HG02798 (cell line): ENCODE data around the gene BRD1.

ENCODE experiments used
- ATAC-seq: cut with Tn5 transposase; IDR thresholded peaks from one replicate; pipeline ENCODE4 v1.9.1; 2021; ENCODE audit warnings: mild to moderate bottlenecking; ENCODE audit not compliant: unreplicated experiment, poor library complexity

Gene BRD1

DNA sequence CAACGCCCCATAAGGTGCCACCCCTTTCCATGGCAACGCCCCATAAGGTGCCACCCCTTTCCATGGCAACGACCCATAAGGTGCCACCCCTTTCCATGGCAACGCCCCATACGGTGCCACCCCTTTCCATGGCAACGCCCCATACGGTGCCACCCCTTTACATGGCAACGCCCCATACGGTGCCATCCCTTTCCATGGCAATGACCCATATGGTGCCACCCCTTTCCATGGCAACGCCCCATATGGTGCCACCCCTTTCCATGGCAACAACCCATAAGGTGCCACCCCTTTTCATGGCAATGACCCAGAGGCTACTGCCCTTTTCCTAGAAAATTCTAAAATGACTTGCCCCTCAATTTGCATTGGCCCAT is 72.1 kb downstream of the BRD1 start:
- no peak for ATAC-seq

DNA sequence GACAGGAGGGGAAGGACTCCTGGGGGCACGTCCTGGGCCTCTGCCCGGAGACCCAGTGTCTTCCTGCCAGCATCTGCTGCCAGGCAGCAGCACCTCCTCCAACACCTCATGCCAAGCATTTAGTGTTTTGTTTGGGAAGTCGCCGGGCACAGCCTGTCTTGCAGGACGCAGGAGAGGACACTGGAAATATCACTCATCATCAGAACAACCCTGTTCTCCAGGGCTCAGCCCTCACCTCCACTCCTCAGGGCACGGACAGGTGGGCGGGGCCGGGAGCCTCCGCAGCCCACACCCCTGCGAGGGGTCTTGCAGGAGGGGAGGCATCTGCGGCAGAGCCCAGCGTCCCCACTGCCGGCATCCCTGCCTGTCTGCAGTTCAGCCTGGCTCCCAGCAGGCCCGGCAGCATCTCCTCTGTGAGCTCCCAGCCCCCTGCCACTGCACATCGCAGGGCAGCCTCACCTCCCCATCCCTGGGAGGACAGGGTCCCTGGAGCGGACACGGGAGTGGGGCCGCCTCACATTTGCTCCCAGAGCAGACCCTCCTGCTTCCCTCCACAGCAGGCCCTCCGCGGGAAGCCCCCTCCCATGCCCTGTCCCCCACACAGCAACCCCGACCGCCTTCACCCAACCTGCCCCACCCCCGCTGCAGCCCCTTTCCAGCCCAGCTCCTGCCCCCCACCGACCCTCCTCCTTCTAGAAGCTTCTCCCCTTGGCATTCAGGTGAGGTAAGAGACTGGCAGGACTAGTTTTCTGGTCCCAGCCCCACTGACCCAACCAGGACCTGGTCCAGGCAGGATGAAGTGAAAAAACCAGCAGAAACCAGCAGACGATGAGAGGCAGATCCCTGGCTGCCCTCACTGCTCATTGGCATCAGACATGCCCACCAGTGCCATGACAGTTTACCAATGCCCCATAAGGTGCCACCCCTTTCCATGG is 72.7 kb downstream of the BRD1 start:
- no peak for ATAC-seq

DNA sequence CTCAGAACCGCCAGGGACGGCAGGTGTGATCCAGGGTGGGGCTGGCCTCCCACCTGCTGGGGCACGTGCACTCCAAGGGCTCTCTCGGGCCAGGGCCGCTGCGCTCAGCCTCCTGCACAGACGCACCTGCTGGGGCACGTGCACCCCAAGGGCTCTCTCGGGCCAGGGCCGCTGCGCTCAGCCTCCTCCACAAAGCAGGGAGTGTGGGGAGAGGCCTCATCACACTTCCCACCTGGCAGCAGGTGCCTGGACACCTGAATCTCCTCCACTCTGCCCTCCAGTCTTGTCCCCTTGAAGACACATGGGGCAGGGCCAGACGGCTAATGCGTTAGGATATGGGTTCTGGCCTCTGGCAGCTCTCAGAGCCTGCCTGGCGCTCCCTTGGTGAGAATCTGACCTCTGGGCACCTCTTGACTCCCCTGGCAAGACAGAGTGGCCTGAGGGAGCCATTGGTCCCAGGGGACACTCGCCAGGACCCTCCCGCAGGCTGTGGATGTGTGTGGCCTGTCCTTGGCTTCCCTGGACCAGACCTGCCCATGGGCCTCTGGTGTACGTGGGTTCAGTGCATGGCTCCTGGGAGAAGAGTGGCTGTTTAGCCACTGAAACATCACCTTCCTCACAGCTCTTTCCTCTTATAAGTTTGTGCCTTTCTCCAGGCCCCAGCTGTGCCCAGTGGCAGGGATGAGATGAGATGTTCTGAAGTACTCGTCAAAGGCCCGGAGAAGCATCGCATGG is 73.5 kb downstream of the BRD1 start:
- no peak for ATAC-seq

DNA sequence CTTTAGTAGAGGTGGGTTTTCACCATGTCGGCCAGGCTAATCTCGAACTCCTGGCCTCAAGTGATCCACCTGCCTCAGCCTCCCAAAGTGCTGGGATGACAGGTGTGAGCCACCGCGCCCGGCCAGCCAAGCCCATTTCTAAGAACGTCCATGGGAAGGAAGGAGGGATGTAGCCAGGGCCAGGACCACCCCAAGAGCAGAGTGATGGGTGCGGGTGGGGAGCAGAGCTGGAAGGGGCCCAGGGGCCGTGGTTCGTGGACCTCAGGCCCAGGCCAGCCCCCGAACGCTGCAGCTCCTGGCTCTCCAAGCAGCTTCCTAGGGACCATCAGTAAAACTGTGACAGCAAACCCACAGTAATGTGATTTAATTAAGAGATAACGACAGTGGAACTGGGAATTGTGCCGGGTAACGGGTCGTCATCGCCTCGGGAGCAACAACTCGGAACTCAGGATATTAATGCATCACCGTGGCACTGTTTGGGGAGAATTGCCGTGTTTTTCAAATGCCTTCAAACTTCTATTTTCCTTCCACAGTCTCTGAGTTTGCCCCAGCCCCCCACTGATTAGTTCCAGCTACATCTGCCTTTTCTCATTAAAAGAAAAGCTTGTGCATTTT is 74.3 kb downstream of the BRD1 start:
- no peak for ATAC-seq

DNA sequence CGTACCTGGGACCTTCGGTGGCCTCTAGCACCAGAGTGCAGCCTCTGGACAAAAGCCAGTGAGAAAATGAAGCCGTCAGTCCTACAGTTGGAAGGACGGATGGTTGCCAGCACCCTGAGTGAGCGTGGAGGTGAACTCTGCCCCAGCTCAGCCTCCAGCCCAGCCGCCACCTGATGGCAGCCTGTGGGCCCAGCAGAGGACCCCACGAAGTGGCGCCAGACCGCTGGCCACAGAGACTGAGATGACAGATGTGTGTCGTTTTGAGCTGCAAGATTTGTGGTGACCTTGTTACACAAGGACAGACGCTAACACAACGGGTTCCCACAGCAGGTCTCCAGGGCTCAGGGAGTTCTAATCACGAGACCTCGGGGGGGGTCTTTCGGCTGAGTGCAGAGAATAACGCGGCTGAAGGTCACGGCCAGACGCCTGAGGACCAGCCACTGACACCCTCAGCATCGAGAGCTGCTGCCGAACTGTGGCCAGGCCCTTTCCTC is 75.0 kb downstream of the BRD1 start:
- no peak for ATAC-seq

DNA sequence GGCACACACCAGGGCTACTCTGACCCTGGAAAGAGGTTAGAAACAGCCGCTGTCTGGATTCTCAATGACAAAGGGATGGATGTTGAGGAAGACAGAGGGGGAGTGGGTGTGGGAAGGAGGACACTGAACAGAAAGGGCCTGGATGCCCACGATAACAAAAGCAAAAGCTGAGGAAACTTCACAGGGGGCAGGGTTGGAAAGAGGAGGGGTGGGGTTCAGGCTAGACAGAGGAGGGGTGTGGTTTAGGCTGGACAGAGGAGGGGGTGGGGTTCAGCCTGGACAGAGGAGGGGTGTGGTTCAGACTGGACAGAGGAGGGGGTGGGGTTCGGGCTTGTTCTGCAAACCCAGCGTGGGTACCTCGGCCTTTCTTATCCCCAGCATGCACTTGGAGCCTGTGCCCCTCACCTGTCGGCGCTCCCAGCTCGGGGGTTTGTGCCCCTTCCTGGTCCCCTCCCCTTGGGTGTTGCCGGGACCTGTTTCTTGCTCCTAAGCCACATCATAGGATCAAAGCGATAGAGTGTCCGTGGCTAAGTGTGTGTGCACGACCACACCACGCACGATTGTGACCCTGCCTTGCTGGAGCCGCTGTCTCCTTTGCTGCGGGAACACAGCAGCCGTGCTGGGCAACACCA is 75.6 kb downstream of the BRD1 start:
- ATAC-seq, result no peak

DNA sequence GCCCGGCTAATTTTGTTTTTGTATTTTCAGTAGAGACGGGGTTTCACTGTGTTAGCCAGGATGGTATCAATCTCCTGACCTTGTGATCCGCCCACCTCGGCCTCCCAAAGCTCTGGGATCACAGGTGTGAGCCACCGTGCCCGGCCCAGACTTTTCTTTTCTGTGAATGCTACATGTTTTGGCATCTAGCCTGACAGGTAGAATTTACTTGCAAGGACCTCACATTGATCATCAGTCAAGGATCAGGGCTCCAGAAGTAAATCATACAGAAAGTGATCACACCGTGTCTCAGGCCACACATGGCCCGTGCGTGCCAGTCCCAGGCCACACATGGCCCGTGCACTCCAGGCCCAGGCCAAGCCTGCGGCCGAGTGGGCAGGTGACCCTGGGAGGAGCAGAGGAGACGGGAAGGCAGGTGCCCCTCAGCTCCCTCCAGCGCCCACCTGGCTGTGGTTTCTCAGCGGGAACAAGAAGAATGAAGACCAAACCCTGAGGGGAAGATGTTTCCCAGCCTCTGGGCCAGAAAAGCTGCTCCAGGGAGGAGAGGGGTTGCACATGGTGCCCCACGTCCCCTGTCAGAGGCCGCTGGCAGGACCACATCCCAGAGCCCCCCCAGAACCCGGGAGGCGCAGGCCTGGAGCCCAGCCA is 76.2 kb downstream of the BRD1 start:
- ATAC-seq, result no peak

DNA sequence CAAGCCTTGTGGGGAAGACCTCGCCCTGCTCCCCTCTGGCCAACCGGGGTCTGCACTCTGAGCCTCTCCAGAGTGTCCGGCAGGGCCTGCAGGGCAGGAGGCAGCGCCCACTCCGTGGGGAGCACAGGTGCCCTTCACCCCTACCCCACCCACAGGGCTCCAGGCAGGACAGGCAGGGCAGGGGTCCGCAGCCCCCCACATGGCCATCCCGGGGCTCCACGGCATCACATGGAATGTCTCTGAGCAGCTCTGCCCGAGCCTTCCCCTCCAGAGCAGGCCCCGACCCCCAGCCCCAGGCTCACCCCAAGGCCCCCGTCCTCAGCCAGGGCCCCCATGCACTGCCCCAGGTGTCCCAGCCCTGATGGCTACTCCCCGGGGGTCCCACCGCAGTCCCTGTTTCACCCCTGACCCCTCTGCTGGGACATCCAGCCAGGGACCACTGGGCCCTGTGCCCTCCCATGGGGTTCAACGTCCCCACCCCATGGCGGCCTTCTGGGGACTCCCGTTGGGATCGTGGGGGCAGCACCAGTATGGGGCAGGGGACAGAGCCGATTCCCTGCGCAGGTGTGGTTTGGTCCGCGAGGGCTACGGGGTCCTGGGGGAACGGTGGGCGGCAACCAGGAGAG is 77.7 kb downstream of the BRD1 start:
- no peak for ATAC-seq

DNA sequence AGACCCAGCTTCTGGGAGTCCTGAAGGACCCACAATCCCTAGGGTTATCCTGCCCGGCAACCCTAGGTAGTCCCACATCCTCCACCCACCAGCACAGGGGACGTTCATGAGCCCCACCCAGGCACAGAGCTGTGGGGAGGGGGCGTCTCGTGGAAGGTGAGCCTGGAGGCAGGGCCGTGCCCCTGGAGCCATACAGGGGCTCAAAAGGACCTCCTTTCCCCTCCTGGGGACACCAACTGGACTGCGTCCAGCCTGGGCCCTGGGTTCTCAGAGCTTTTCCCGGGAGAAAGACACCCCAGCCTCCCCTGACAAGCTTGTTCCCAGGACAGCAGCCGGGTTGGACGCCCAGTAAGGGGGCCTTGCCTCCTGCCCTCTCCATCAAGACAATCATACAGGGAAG is 78.4 kb downstream of the BRD1 start:
- ATAC-seq, result no peak

DNA sequence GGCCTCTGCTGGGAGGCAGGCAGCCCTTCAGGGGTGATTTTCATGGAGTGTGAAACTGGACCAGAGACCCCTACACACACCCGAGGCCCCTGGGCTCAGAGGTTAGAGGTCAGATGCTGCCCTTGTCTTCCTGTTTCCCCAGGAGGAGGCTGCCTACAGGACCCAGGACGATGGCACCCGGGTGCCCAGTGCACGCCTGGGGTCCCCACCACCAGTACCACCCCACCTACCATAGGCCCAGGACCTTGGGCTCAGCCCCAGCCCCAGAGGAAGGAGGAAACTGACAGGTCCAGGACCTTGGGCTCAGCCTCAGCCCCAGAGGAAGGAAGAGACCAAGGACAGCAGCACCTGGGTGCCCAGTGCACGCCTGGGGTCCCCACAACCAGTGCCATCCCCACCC is 79.2 kb downstream of the BRD1 start:
- ATAC-seq, result no peak

DNA sequence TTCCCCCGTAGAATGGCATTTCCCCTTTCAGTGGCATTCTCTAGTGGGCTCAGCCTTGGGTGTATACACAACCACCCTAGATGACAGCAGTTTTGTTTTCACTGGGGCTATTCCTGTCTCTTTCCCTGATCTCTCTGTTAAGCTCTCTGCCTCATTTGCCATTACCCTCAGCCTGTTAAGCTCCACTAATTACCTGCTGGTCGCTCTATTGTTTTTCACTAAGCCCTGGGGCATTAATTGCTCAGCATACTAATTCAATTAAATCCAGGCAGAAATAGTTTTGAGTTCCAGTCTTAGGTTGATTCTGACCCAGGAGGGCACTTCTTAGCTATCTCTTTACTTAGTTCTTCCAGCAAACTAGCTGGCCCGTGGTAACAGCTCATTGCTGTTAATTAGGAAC is 80.0 kb downstream of the BRD1 start:
- ATAC-seq, result no peak

DNA sequence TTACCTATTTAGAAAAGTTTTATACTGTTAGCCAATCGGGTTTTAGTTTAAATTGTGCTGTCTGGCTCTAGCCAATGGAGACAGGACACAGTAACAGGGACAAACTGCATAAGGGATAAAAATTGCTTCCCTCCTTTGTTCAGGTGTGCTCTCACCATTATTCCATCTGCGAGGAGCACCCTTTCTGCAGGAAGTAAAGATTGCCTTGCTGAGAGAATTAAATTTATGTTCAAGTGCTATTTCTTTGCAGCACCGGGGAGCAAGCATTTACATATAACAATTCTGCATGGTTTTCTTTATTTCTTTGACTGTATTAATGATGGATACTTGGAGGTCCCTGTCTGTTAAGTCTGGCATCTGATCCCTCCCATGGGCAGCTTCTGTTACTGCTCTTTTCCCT is 80.5 kb downstream of the BRD1 start:
- no peak for ATAC-seq

DNA sequence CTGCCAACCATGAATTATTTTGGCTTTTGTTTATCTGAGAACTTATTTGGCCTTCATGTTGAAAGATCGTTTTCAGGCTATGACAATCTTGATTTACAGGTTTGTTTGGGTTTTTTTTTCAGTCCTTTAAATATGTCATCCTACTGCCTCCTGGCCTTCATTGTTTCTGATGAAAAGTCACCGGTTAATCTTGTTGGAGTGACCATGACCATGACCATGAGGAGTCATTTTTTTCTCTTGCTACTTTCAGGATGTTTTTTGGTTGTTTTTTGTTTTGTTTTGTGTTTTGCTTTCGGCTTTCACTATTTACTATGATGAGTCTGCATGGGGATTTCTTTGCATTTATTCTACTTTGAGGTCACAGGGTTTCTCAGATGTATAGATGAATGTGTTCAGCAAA is 81.6 kb downstream of the BRD1 start:
- no peak for ATAC-seq

DNA sequence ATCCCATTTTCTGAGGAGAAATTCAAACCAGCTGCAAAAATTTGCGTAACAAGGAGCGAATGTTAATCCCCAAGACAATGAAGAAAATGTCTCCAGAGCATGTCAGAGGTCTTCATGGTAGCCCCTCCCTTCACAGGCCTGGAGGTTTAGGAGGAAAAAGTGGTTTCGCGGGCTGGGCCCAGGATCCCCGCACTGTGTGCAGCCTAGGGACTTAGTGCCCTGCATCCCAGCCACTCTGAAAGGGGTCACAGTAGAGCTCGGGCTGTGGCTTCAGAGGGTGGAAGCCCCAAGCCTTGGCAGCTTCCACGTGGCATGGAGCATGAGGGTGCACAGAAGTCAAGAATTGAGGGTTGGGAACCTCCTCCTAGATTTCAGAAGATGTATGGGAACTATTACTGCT is 87.4 kb downstream of the BRD1 start:
- no peak for ATAC-seq

DNA sequence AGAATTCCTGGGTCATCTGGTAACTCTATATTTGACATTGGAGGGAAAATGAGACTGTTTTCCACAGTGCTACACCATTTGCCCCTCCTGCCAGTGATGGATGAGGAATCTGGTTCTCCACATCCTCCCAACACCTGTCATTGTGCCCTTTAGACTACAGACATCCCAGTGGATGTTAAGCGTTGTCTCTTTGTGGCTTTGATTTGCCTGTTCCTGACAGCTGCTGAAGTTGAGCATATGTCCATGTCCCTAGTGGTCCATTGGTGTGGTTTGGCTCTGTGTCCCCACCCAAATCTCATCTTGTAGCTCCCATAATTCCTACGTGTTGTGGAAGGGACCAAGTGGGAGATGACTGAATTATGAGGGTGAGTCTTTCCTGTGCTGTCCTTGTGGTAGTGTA is 88.5 kb downstream of the BRD1 start:
- no peak for ATAC-seq

DNA sequence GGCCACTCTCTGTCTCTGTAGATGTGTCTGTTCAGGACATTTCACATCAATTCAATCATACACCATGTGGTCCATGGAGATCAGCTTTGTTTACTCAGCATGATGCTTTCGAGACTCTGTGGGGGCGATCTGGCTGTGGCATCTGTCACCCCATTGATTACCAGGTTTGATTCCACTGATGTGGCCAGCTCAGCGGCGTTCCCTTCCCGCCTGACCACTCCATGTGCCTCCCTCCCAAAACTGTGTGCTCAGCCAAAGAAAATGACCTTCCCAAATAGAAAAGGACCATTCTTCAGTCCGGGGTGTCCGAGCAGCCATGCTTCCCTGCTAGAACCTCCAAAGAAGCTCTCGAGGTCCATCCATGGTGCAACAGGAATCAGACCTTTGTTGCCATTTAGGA is 89.1 kb downstream of the BRD1 start:
- no peak for ATAC-seq

DNA sequence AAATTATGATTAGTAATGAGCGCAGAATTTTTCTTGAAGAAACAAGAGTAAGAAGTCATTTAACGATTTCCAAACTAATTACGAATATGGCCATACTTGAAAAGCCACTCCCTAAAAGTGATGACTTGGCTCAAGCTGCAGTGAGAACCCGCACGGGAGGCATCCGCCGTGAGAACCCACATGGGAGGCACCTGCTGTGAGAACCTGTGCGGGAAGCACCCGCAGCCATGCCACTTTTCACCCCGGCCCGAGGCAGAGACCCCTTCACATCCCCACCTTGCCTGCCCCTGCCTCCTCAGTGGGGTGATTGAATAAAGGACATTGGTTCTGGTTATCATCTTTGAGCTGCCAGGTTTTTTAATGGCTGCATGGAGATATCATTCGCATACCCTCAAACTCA is 89.7 kb downstream of the BRD1 start:
- ATAC-seq, result no peak

DNA sequence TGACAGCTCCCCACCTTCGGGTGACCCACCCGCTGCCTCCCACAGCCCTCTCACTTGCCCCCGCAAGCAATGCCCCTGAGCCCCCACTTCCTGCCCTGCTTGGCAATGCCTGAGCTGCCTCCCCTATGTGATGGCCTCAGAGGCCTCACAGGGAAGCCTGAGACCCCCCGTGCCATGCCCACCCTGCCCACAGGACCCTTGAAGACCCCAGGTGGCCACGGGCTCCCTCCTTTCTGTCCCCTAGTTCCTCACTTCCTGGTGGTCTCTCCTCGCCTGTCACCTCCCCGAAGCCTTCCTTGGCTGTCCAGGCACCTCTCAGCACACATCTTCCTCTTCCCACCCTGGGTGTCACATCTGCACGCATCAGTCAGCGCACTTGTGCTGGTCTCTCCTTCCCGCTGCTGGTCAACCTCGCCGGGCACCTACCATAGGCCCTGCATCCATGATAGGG is 90.5 kb downstream of the BRD1 start:
- no peak for ATAC-seq

DNA sequence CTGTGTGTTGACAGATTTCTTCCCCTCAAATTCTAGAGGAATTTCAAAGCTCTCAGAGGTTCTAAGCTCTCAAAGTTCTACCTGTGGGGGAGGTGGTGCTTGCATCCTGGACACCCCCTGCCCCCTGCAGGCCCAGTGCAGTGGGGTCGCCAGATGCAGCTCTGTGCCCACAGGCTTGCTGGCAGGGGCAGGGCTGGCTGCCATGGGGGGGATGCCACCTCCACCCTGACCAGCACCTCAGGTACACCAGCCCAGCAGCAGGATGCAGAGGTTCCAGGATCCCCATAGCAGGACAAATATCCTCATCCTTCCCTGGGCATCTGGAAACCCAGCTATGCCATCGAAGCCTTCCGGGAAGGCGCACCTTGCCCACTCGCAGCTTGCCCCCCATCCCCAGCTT is 91.1 kb downstream of the BRD1 start:
- ATAC-seq, result no peak
